Loucy (cell line): ENCODE results near the gene ISM2.

Experiments used
- CTCF ChIP-seq: fragments of 200-600 bp; sonication (generic); conservative IDR thresholded peaks from 2 replicates; pipeline ENCODE4 v1.5.1; 2014; ENCODE audit warnings: mild to moderate bottlenecking, antibody characterized with exemption, low read length
- EZH2phosphoT487 ChIP-seq: fragments of 200-600 bp; IDR thresholded peaks from 2 replicates; pipeline ENCODE4 v1.6.1; 2018; ENCODE audit warnings: antibody characterized with exemption, mild to moderate bottlenecking, moderate library complexity, borderline replicate concordance

- TF ChIP-seq EZH2phosphoT487 (no peak), CTCF (no peak)
These were observed 8.1 kb downstream of the ISM2 start for GRCh38 chr14:77490347-77490986.
